Endodermal cell (in vitro differentiated cells): ENCODE measurements around the gene ZFYVE21. TPM values are rescaled to one million over a fixed set of nuclear protein-coding genes. Genes with fewer than 3 reads are reported as not detected.
A peak's percentile ranks its signal among the peaks of the same experiment; 100 is the strongest.

Experiments used
- DNase-seq: peaks from one replicate; pipeline ENCODE4 v3.0.0-alpha.2; 2017
- H3K27ac ChIP-seq: 2 replicates; pipeline ENCODE4 v1.5.1; 2013; ENCODE audit warnings: mild to moderate bottlenecking, low read depth, low read length, moderate library complexity
- H3K27me3 ChIP-seq: 2 replicates; pipeline ENCODE4 v1.6.1; 2013; ENCODE audit warnings: mild to moderate bottlenecking, low read length, moderate library complexity; ENCODE audit not compliant: insufficient read depth, control insufficient read depth, poor library complexity, severe bottlenecking
- H3K36me3 ChIP-seq: 2 replicates; pipeline ENCODE4 v1.7.0; 2013; ENCODE audit warnings: mild to moderate bottlenecking, low read length, moderate library complexity; ENCODE audit not compliant: control insufficient read depth, insufficient read depth
- H3K4me1 ChIP-seq: one replicate; pipeline ENCODE4 v1.7.0; 2013; ENCODE audit warnings: low read length; ENCODE audit not compliant: control insufficient read depth, insufficient read depth
- H3K4me3 ChIP-seq: 2 replicates; pipeline ENCODE4 v1.5.1; 2013; ENCODE audit warnings: mild to moderate bottlenecking, low read length, moderate library complexity
- H3K9ac ChIP-seq: 2 replicates; pipeline ENCODE4 v1.6.1; 2013; ENCODE audit warnings: mild to moderate bottlenecking, low read length, moderate library complexity; ENCODE audit not compliant: poor library complexity, severe bottlenecking; ENCODE audit errors: extremely low read depth
- H3K9me3 ChIP-seq: 2 replicates; pipeline ENCODE4 v1.6.1; 2013; ENCODE audit warnings: mild to moderate bottlenecking, low read length, moderate library complexity; ENCODE audit not compliant: control insufficient read depth
- H3K27ac Mint-ChIP-seq: 2 replicates; pipeline ENCODE4 v1.8.0; 2020; ENCODE audit warnings: mixed read lengths
- H3K27me3 Mint-ChIP-seq: 2 replicates; pipeline ENCODE4 v1.8.0; 2021; ENCODE audit warnings: mild to moderate bottlenecking, mixed read lengths; ENCODE audit not compliant: insufficient read depth
- H3K36me3 Mint-ChIP-seq: 2 replicates; pipeline ENCODE4 v1.8.0; 2020; ENCODE audit warnings: low read depth, mixed read lengths
- H3K4me1 Mint-ChIP-seq: 2 replicates; pipeline ENCODE4 v1.8.0; 2020; ENCODE audit warnings: mixed read lengths
- H3K4me3 Mint-ChIP-seq: 2 replicates; pipeline ENCODE4 v1.8.0; 2020; ENCODE audit warnings: mild to moderate bottlenecking, moderate library complexity, mixed read lengths
- H3K9me3 Mint-ChIP-seq: 2 replicates; pipeline ENCODE4 v1.8.0; 2020; ENCODE audit warnings: mild to moderate bottlenecking, mixed read lengths
- CTCF ChIP-seq: fragments of 200-600 bp; sonication (generic); conservative IDR thresholded peaks from 2 replicates; pipeline ENCODE4 v1.5.0; 2021; ENCODE audit warnings: antibody characterized with exemption, mild to moderate bottlenecking
- WGBS, 2 experiments: methylation state at CpG; one replicate each; pipeline versions ENCODE4 v1.1.5 to v1.1.7; 2013; ENCODE audit warnings: missing lambda C conversion rate in 2 of 2, mixed read lengths in 1 of 2; ENCODE audit not compliant: insufficient coverage in 1 of 2, insufficient read length in 1 of 2; 5-methylcytosine and 5-hydroxymethylcytosine counted together
- total RNA-seq, 2 donors: library from RNA; stranded (reverse); fragmentation: NEBNext Ultra II Directional in 1 of 2; extraction: Animal tissue kit (Norgen Biotek cat#: 25700) in 1 of 2; gene quantifications; 2 replicates in 1 of 2; 3 replicates in 1 of 2; pipeline ENCODE4 v1.2.1, GENCODE V29; 2021

Gene ZFYVE21
- total RNA-seq, 2 donors from 2014 or later: 42.5 to 55.6 TPM

GRCh38 chr14:103687712-103688111, 27.9 kb upstream of the ZFYVE21 start:
- no peak overlapping the region for H3K4me3 ChIP-seq
- no peak for TF ChIP-seq CTCF
- H3K4me1 ChIP-seq: no peaks in the 10 kb centered on the region
- no peaks in the 10 kb centered on the region for H3K9me3 ChIP-seq
- no peaks in the 10 kb centered on the region for H3K27me3 Mint-ChIP-seq
- no peak overlapping the region for H3K27ac ChIP-seq
- H3K36me3 ChIP-seq: peaks cover 89% of the 10 kb centered on the region
- H3K4me3 Mint-ChIP-seq: no peak overlapping the region
- H3K9me3 Mint-ChIP-seq: no peaks in the 10 kb centered on the region
- no peak for DNase-seq
- H3K27me3 ChIP-seq: no peaks in the 10 kb centered on the region
- H3K9ac ChIP-seq: no peak overlapping the region
- 93 to 97% methylated on average over 4 of the region's 4 CpGs for WGBS, 2 experiments
- H3K27ac Mint-ChIP-seq: no peak overlapping the region
- no peaks in the 10 kb centered on the region for H3K4me1 Mint-ChIP-seq
- peaks cover 58% of the 10 kb centered on the region for H3K36me3 Mint-ChIP-seq

DNA sequence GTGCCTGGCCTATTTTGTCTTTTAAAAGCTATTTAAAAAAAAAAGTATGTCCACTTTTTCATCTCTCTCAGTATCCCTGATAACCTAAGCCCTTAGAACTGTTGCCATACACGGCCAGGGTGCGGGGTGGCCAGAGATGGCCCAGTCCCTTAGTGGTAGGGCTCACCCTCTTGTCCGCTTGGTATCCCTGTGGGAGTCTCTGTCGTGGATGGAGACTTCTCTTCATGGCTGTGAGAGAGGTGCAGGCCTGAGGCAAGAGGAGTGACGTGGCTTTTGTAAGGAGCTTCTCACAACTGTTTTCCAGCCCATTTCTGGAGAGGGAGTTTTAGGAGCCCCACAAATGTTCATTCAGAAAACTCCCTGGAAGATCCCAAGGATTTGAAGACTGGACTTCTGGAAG, 27.2 kb upstream of the ZFYVE21 start:
- Histone ChIP-seq H3K27me3 (no peaks in the 10 kb centered on the region), H3K9ac (no peak overlapping the region), H3K27ac (no peak overlapping the region), H3K4me3 (no peak overlapping the region), H3K4me1 (no peaks in the 10 kb centered on the region), H3K36me3 (peaks cover 89% of the 10 kb centered on the region), H3K9me3 (no peaks in the 10 kb centered on the region)
- Mint-ChIP-seq H3K27ac (no peak overlapping the region), H3K9me3 (no peaks in the 10 kb centered on the region), H3K4me1 (no peaks in the 10 kb centered on the region), H3K36me3 (peaks cover 58% of the 10 kb centered on the region), H3K27me3 (no peaks in the 10 kb centered on the region), H3K4me3 (no peak overlapping the region)
- WGBS, 2 experiments: 96 to 100% methylated on average over 2 to 5 of the region's 5 CpGs
- no peak for DNase-seq
- TF ChIP-seq CTCF: no peak

DNA sequence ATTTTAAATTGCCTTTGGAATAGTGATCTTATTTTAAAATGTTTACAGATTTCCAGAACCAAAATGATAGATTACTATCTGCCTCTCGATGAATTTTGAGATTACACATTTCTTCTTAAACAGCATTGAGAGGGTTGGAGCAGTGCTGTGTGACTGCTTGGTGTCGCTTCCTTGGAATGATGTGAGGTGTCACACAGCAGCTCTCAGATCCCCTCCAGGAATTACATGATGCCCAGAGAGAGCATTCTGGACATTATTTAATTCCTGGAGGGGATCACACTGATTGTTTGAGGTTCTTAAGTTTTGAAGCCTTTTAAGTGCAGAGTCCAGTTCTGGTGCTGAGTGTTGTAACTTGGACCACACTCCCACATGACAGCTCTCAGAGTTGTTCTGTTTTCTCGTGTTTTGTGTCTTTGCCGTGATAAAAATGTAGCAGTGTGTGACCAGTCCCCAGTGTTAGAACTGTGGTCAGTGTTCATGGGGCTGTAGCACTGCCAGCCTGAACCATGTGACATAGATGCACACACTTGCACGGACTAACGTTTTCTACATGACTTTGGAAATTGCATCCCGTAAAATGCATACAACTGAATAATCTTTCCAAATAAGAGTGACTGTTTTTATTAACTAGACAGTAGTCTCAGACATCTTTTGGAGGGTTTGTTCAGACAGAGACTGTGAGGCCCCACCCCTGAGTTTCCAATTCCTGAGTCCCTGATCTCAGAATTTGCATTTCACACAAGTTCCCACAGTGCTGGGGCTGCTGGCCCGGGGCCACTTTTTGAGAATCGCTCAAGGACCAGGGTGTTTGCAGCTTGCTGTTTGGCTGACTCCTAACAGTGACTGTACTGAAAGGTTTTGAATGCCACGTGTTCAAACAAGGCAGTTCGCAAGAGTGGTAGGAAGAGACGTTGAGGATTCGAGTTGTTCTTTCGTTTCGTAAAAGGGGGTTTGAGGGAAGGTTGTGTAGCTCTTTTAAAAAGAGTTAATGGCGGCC, 26.4 kb upstream of the ZFYVE21 start:
- no peak for DNase-seq
- H3K27ac ChIP-seq: peak overlapping the region; percentile 36
- H3K27me3 ChIP-seq: no peaks in the 10 kb centered on the region
- no peaks in the 10 kb centered on the region for H3K27me3 Mint-ChIP-seq
- peak overlapping the region; percentile 30 for H3K27ac Mint-ChIP-seq
- H3K4me1 Mint-ChIP-seq: no peaks in the 10 kb centered on the region
- no peak overlapping the region for H3K4me3 ChIP-seq
- no peaks in the 10 kb centered on the region for H3K4me1 ChIP-seq
- H3K9ac ChIP-seq: no peak overlapping the region
- 92 to 94% methylated on average over 15 to 16 of the region's 16 CpGs for WGBS, 2 experiments
- no peak overlapping the region for H3K4me3 Mint-ChIP-seq
- H3K36me3 ChIP-seq: peaks cover 89% of the 10 kb centered on the region
- H3K9me3 ChIP-seq: no peaks in the 10 kb centered on the region
- H3K9me3 Mint-ChIP-seq: no peaks in the 10 kb centered on the region
- TF ChIP-seq CTCF: no peak
- peaks cover 60% of the 10 kb centered on the region for H3K36me3 Mint-ChIP-seq
